GM12878 (cell line): ENCODE results near the gene TSHZ3. TPM values are rescaled to one million over a fixed set of nuclear protein-coding genes. Genes with fewer than 3 reads are reported as not detected.

Experiments used
- ATAC-seq: fragments of 200-7000 bp; cut with Tn5 transposase; 3 replicates; pipeline ENCODE4 v1.9.1; 2020; ENCODE audit warnings: mild to moderate bottlenecking, moderate library complexity
- BruUV-seq: library from RNA; stranded (reverse); fragments of 400-500 nt; replicated peaks from 2 replicates; lab custom pipeline; 2021; lab: Mats Ljungman, UMichigan
- CTCF ChIA-PET: fragments of 300-600 bp; sonication (Branson Sonifier 250); formaldehyde crosslinking; extraction: SDS; loops from one replicate; lab custom pipeline; 2021; ENCODE audit warnings: inconsistent platforms; lab: Yijun Ruan, JAX
- POLR2A ChIA-PET: fragments of 350-600 bp; formaldehyde crosslinking; extraction: SDS; loops from one replicate; lab custom pipeline; 2021; ENCODE audit warnings: inconsistent platforms; lab: Charles Lee
- RAD21 ChIA-PET: fragments of 300-600 bp; sonication (Branson Sonifier 250); formaldehyde crosslinking; loops from one replicate; lab custom pipeline; 2023; ENCODE audit warnings: antibody characterized with exemption; ENCODE audit not compliant: unreplicated experiment; lab: Charles Lee
- SMC1A ChIA-PET: fragments of 300-600 bp; sonication (Branson Sonifier 250); formaldehyde crosslinking; loops from one replicate; lab custom pipeline; 2023; ENCODE audit not compliant: unreplicated experiment, uncharacterized antibody; lab: Charles Lee
- DNase-seq: peaks from one replicate; pipeline ENCODE4 v3.0.0-alpha.2; 2011; ENCODE audit warnings: low read depth, low spot score
- FAIRE-seq: peaks from 3 replicates; lab custom pipeline; 2011; peaks lifted over from hg19 to GRCh38; lab: Jason Lieb, UNC
- H2AFZ ChIP-seq: 2 replicates; pipeline ENCODE4 v1.6.0; 2011; ENCODE audit warnings: low read depth, low read length, control low read depth; ENCODE audit not compliant: control insufficient read depth
- H3K27ac ChIP-seq: 2 replicates; pipeline ENCODE4 v1.5.1; 2011; ENCODE audit warnings: control low read depth; ENCODE audit not compliant: control insufficient read depth, insufficient read depth
- H3K27me3 ChIP-seq, 2 experiments: replicated peaks in 1 of 2; 2 replicates each; pipeline versions ENCODE4 v1.6.0 to v1.6.1; 2011; ENCODE audit warnings: low read length in 1 of 2; ENCODE audit not compliant: control insufficient read depth in 2 of 2, insufficient read depth in 2 of 2
- H3K36me3 ChIP-seq, 2 experiments: 2 replicates each; pipeline ENCODE4 v1.5.1; 2011; ENCODE audit warnings: low read length in 1 of 2; ENCODE audit not compliant: control insufficient read depth in 2 of 2, insufficient read depth in 2 of 2
- H3K4me1 ChIP-seq: 2 replicates; pipeline ENCODE4 v1.6.1; 2011; ENCODE audit warnings: mild to moderate bottlenecking, low read length, moderate library complexity, mixed read lengths; ENCODE audit not compliant: control insufficient read depth, insufficient read depth
- H3K4me2 ChIP-seq: 2 replicates; pipeline ENCODE4 v1.6.0; 2011; ENCODE audit warnings: control low read depth; ENCODE audit not compliant: control insufficient read depth, insufficient read depth
- H3K4me3 ChIP-seq: fragments of 200-600 bp; sonication (generic); 2 replicates; pipeline ENCODE4 v1.5.1; 2016
- H3K79me2 ChIP-seq: 2 replicates; pipeline ENCODE4 v1.6.0; 2011; ENCODE audit warnings: low read length; ENCODE audit not compliant: control insufficient read depth, insufficient read depth
- H3K9ac ChIP-seq: 2 replicates; pipeline ENCODE4 v1.8.0; 2011; ENCODE audit warnings: low read length, control low read depth, mixed read lengths; ENCODE audit not compliant: control insufficient read depth, insufficient read depth
- H3K9me3 ChIP-seq: replicated peaks from 3 replicates; pipeline ENCODE4 v1.5.1; 2011; ENCODE audit warnings: mild to moderate bottlenecking, low read length; ENCODE audit not compliant: control insufficient read depth, insufficient read depth
- H4K20me1 ChIP-seq: 2 replicates; pipeline ENCODE4 v1.6.0; 2011; ENCODE audit not compliant: control insufficient read depth, insufficient read depth
- BACH1 ChIP-seq: fragments of 450-650 bp; IDR thresholded peaks from 2 replicates; pipeline ENCODE4 v1.6.1; 2017; ENCODE audit warnings: mild to moderate bottlenecking, borderline replicate concordance
- BMI1 ChIP-seq: fragments of 450-650 bp; IDR thresholded peaks from 2 replicates; pipeline ENCODE4 v1.6.1; 2016; ENCODE audit warnings: mild to moderate bottlenecking, moderate library complexity, borderline replicate concordance
- CEBPB ChIP-seq, 2 experiments: fragments of 150-350 bp in 1 of 2; IDR thresholded peaks; 2 replicates each; pipeline ENCODE4 v1.6.1; 2012 to 2014; ENCODE audit warnings: low read depth in 2 of 2, low read length in 2 of 2, borderline replicate concordance in 1 of 2, inconsistent platforms in 1 of 2
- E2F4 ChIP-seq: IDR thresholded peaks from 2 replicates; pipeline ENCODE4 v1.6.1; 2012; ENCODE audit warnings: low read depth, low read length, improper control_type of control experiment
- ETV6 ChIP-seq, 2 experiments: fragments of 450-650 bp in 1 of 2; IDR thresholded peaks in 1 of 2; conservative IDR thresholded peaks in 1 of 2; 2 replicates each; pipeline ENCODE4 v1.6.1; 2014; ENCODE audit warnings: antibody characterized with exemption in 1 of 2, borderline replicate concordance in 1 of 2, low read depth in 1 of 2, mild to moderate bottlenecking in 1 of 2, moderate library complexity in 1 of 2
- MXI1 ChIP-seq: fragments of 150-350 bp; IDR thresholded peaks from 2 replicates; pipeline ENCODE4 v1.6.1; 2011; ENCODE audit warnings: low read depth, mild to moderate bottlenecking, inconsistent platforms, low read length, improper control_type of control experiment
- NFIC ChIP-seq: IDR thresholded peaks from 2 replicates; pipeline ENCODE4 v1.6.1; 2012; ENCODE audit warnings: low read depth, mild to moderate bottlenecking, inconsistent platforms, low read length, moderate library complexity
- POLR2A ChIP-seq: IDR thresholded peaks from 2 replicates; pipeline ENCODE4 v1.6.1; 2011; ENCODE audit warnings: low read depth, mild to moderate bottlenecking, low read length
- RELB ChIP-seq: fragments of 450-650 bp; IDR thresholded peaks from 2 replicates; pipeline ENCODE4 v1.6.1; 2017; ENCODE audit warnings: low read depth, mild to moderate bottlenecking, moderate library complexity
- TCF12 ChIP-seq: IDR thresholded peaks from 2 replicates; pipeline ENCODE4 v1.6.1; 2011; ENCODE audit warnings: low read depth, mild to moderate bottlenecking, low read length
- USF1 ChIP-seq: IDR thresholded peaks from 2 replicates; pipeline ENCODE4 v1.6.1; 2011; ENCODE audit warnings: borderline replicate concordance, low read depth, mild to moderate bottlenecking, moderate library complexity, mixed read lengths, low read length; ENCODE audit not compliant: insufficient read depth; ENCODE audit errors: extremely low read length
- YY1 ChIP-seq: IDR thresholded peaks from 2 replicates; pipeline ENCODE4 v1.6.1; 2011; ENCODE audit warnings: low read depth, mild to moderate bottlenecking, low read length
- WGBS: methylation state at CpG from one replicate; pipeline ENCODE4 v1.1.6; 2016; ENCODE audit warnings: low lambda C conversion rate; ENCODE audit not compliant: insufficient replicate concordance, insufficient coverage; ENCODE audit errors: missing lambda C conversion rate; 5-methylcytosine and 5-hydroxymethylcytosine counted together
- in situ Hi-C: fragments of 300-500 bp; cut with MboI; formaldehyde crosslinking; loops from 9 replicates; pipeline ENCODE4 v1.14.3; 2018; ENCODE audit warnings: mixed read lengths
- intact Hi-C: fragments of 100-400 bp; cut with micrococcal nuclease; formaldehyde crosslinking; loops from one replicate; pipeline ENCODE4 v1.14.2; 2022; ENCODE audit not compliant: unreplicated experiment
- polyA plus RNA-seq, 11 experiments: library from polyadenylated mRNA; depleted of rRNA in 4 of 11; unstranded in 6 of 11; stranded (reverse) in 5 of 11; fragments of >200 nt; fragmentation: Nextera tagmentation in 4 of 11; fragmentation: Illumina TruSeq in 1 of 11; extraction: Ambion mirVana in 4 of 11; extraction: Trizol in 1 of 11; gene quantifications; 1 replicate in 1 of 11; 2 replicates in 10 of 11; pipeline versions ENCODE4 v1.2.1 to v1.2.3, GENCODE V29; 2011 to 2016; ENCODE audit warnings: inconsistent platforms in 2 of 11, missing spikeins in 2 of 11, low read depth in 1 of 11
- total RNA-seq, 4 experiments: library from RNA; depleted of rRNA in 3 of 4; stranded (reverse); fragments of >200 nt in 3 of 4; fragmentation: Illumina TruSeq in 1 of 4; extraction: Trizol in 1 of 4; gene quantifications; 2 replicates each; pipeline versions ENCODE4 v1.2.1 to v1.2.3, GENCODE V29; 2013 to 2021

The TSHZ3 gene
- total and polyA plus RNA-seq, 10 of the 15 experiments (the other 5 are each of a cell fraction or from before 2014, with no cell fraction given): 0.23 TPM; not detected in 9

GRCh38 chr19:31263328-31263727 is 85.9 kb downstream of the TSHZ3 start:
- Histone ChIP-seq H3K27me3 (no peaks in the 10 kb centered on the region), H2AFZ (no peak overlapping the region), H3K4me3 (no peak overlapping the region), H3K9me3 (no peaks in the 10 kb centered on the region; the same call in 2 of the 3 replicates), H3K36me3 (no peaks in the 10 kb centered on the region), H3K4me2 (no peak overlapping the region), H3K4me1 (no peaks in the 10 kb centered on the region), H3K9ac (no peak overlapping the region), H3K79me2 (no peaks in the 10 kb centered on the region), H3K27ac (no peak overlapping the region), H4K20me1 (no peaks in the 10 kb centered on the region)
- TF ChIP-seq BACH1: no peak
- TF ChIP-seq USF1: no peak
- TF ChIP-seq MXI1: no peak
- no peak for TF ChIP-seq BMI1
- no peak for TF ChIP-seq POLR2A
- no peak for TF ChIP-seq YY1
- TF ChIP-seq RELB: no peak
- TF ChIP-seq CEBPB (IDR thresholded peaks at IDR 0.05; ENCODE audit: borderline replicate concordance in 1 of 2, low read depth in 2 of 2, low read length in 2 of 2): no peak
- TF ChIP-seq TCF12: no peak
- no peak for TF ChIP-seq NFIC
- no peak for TF ChIP-seq E2F4
- TF ChIP-seq ETV6 (conservative IDR thresholded peaks at IDR 0.05 in 1 of 2, IDR thresholded peaks at IDR 0.05 in 1 of 2; ENCODE audit: borderline replicate concordance in 1 of 2, low read depth in 1 of 2): no peak
- no TSS peak for BruUV-seq
- DNase-seq (no peak), FAIRE-seq (no peak), ATAC-seq (no peak)
- CTCF ChIA-PET: no interaction called here
- intact Hi-C loops: no loop called here
- RAD21 ChIA-PET: no interaction called here
- SMC1A ChIA-PET: no interaction called here
- 45% methylated on average over 9 of the region's 9 CpGs for WGBS
- in situ Hi-C loops: no loop called here
- POLR2A ChIA-PET: no interaction called here
